Activated T-cell treated with anti-CD3 and anti-CD28 coated beads for 48 hours (primary cell): Measurements from ENCODE around the gene AFF3.
"Not testable (repeated sequence)": the region's sequence is repeated elsewhere in the genome, so short reads cannot be mapped to it uniquely, and the experiment has no call there.

Source experiments
- DNase-seq: peaks from one replicate; pipeline ENCODE4 v3.0.0-alpha.2; 2020; ENCODE audit warnings: low read depth

The AFF3 gene

GRCh38 chr2:99753505-99753904 lies 388.9 kb downstream of the AFF3 start:
- no peak for DNase-seq

GRCh38 chr2:99748344-99748743 lies 394.0 kb downstream of the AFF3 start:
- no peak for DNase-seq

- no peak for DNase-seq
These were observed 394.5 kb downstream of the AFF3 start for GRCh38 chr2:99747842-99748241.

- no peak for DNase-seq
These were observed 399.2 kb downstream of the AFF3 start for GRCh38 chr2:99743146-99743545.

- no peak for DNase-seq
These were observed 404.9 kb downstream of the AFF3 start for GRCh38 chr2:99737537-99737936.

GRCh38 chr2:99735753-99736152 lies 406.6 kb downstream of the AFF3 start:
- DNase-seq = no peak

GRCh38 chr2:99735314-99735713 lies 407.1 kb downstream of the AFF3 start:
- DNase-seq = not testable (repeated sequence)

- no peak for DNase-seq
These were observed 408.2 kb downstream of the AFF3 start for GRCh38 chr2:99734236-99734635.

GRCh38 chr2:99729104-99730025 lies 413.0 kb downstream of the AFF3 start:
- no peak for DNase-seq

- no peak for DNase-seq
These were observed 414.2 kb downstream of the AFF3 start for GRCh38 chr2:99728166-99728565.

GRCh38 chr2:99727199-99727598 lies 415.2 kb downstream of the AFF3 start:
- DNase-seq = no peak

GRCh38 chr2:99726691-99727090 lies 415.7 kb downstream of the AFF3 start:
- no peak for DNase-seq

GRCh38 chr2:99725820-99726219 lies 416.6 kb downstream of the AFF3 start:
- no peak for DNase-seq

- DNase-seq = no peak
These were observed 419.9 kb downstream of the AFF3 start for GRCh38 chr2:99722476-99722875.

- DNase-seq = no peak
These were observed 423.3 kb downstream of the AFF3 start for GRCh38 chr2:99719102-99719501.

GRCh38 chr2:99715956-99716355 lies 426.4 kb downstream of the AFF3 start:
- DNase-seq = no peak

- DNase-seq = no peak
These were observed 428.0 kb downstream of the AFF3 start for GRCh38 chr2:99714349-99714748.

- DNase-seq = no peak
These were observed 431.2 kb downstream of the AFF3 start for GRCh38 chr2:99711144-99711543.

GRCh38 chr2:99710721-99711120 lies 431.7 kb downstream of the AFF3 start:
- DNase-seq = no peak

GRCh38 chr2:99709229-99709628 lies 433.2 kb downstream of the AFF3 start:
- DNase-seq = no peak

- DNase-seq = no peak
These were observed 434.2 kb downstream of the AFF3 start for GRCh38 chr2:99708231-99708630.

- no peak for DNase-seq
These were observed 434.8 kb downstream of the AFF3 start for GRCh38 chr2:99707592-99707991.

GRCh38 chr2:99706735-99707134 lies 435.7 kb downstream of the AFF3 start:
- DNase-seq = no peak

GRCh38 chr2:99701503-99701902 lies 440.9 kb downstream of the AFF3 start:
- no peak for DNase-seq
